Left cardiac atrium (tissue), 4 donors: Measurements from ENCODE around the gene DSC3. TPM values are rescaled to one million over a fixed set of nuclear protein-coding genes. Genes with fewer than 3 reads are reported as not detected.

Experiments
- ATAC-seq, 2 donors: fragments of 200-7000 bp; cut with Tn5 transposase; one replicate each; pipeline ENCODE4 v1.9.1; 2020; ENCODE audit warnings: mild to moderate bottlenecking in 2 of 2, moderate library complexity in 2 of 2
- DNase-seq: peaks from one replicate; pipeline ENCODE4 v3.0.0-alpha.2; 2020
- intact Hi-C, 2 donors: fragments of 100-400 bp; cut with DNase I; formaldehyde crosslinking; loops; one replicate each; pipeline versions ENCODE4 v1.14.1 to v1.15.1; 2022 to 2023
- long read RNA-seq: library from polyadenylated mRNA; unstranded; transcript quantifications from one replicate; pipeline ENCODE4 v2.0.0, GENCODE V29; 2021
- total RNA-seq, 2 donors: library from RNA; stranded (reverse); fragmentation: NEBNext Ultra II Directional; extraction: Animal tissue kit (Norgen Biotek cat#: 25700); gene quantifications; one replicate each; pipeline ENCODE4 v1.2.1, GENCODE V29; 2021
- donor health status: DM: no; HTN: yes; CAD: no.
- donor health status: DM: no; HTN: yes; CAD: no; lungs with severe emphysema.
- donor health status: DM: yes; HTN: yes; CAD: no.
- donor health status: Dilated cardiomyopathy.

DSC3 gene
- 1 to 10 TPM in 1 of 2 donors, under 1 TPM in 1; 0.86 to 1.0 TPM for total RNA-seq
- long read RNA-seq: 0 reads

DNA sequence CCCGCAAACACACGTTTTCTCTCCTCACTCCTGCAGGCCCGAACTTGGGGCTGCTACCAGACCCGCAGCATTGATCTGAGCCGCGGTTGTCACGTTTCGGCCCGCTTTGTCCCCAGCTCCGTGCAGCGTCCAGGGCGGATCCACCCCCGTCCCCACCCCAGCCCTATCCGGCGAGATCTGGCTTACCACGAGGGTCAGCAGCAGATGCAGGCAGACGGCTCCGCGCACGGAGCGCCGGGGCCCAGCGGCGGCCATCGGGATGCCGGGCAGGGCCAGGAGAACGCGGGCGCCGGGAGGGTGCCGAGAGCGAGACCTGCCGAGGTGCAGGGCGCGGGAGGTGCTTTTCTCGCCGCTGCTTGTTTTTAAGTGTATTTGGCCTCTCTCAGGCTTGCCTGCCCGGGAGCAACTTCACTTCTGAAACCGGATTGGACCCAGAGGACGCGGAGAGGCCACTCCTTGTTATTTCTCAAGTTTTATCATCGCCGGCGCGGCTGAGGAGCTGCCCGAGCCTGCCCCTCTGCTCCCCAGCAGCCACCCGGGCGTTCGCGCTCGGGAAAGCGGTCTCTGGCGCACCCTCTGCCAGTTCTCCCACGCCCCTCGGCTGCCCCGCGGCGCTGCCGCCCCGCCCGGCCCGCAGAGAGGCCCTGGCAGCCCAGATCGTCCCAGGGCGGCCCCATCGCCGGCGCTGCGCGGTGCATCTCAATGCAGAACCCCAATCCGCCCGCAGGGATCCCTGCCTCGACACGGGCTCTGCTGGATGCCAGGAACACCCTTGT lies at the start of gene DSC3:
TSS of gene DSC3 (minus strand) at position 337 of the 776 bp plus-strand sequence. CDS start at position 255, 82 bp downstream.
- intact Hi-C loops: no loop called here
- DNase-seq (peak; percentile 29), ATAC-seq (peak; percentile 67 to 83)

DNA sequence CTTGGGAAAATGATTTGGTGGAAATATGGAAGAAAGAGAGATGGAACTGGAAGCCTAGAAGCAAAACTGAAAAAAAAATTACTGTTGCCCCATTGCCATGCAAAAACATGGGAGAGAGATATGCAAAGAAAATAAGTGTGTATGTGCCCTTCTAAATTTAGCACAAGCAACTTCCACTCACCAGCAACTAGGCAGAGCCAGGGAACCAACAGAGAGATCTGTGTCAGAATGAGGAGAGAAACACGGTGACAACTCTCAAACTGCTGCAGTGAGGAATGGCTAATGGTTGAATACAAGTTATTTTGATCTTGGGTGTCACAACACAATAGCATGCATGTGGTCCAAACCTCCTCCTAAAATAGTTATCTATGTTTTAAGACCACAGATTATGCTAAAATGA lies 48.8 kb upstream of the DSC3 start:
- intact Hi-C loops: loop anchor here in 1 of 2 donors (10.0 kb wide), 1 partner anchor 163 kb away; no protein-coding TSS in a partner anchor
- ATAC-seq: peak; percentile 67 to 72

DNA sequence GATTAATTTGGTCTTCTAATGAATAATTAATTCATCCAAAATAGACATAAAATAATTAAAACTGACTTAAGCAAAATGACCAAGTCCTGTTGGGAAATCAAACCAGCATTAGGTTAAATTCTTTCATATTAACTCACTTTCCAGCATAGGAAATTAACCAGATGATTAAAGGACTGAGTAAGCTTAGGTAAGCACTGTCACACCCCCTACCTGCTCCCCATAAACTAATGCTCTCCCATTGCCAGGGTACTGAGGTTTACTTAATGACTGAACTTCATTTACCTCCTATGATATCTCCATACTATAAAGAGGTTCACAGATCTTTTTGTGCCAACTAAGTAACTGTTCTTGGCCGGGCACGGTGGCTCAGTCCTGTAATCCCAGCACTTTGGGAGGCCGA lies 46.0 kb upstream of the DSC3 start:
- ATAC-seq: no peak
- DNase-seq: no peak
- intact Hi-C loops: loop anchor here in 1 of 2 donors (10.0 kb wide), 1 partner anchor 46 kb away; no protein-coding TSS in a partner anchor

More for the DNA sequence above, 48.8 kb upstream of the DSC3 start:
- DNase-seq: no peak

DNA sequence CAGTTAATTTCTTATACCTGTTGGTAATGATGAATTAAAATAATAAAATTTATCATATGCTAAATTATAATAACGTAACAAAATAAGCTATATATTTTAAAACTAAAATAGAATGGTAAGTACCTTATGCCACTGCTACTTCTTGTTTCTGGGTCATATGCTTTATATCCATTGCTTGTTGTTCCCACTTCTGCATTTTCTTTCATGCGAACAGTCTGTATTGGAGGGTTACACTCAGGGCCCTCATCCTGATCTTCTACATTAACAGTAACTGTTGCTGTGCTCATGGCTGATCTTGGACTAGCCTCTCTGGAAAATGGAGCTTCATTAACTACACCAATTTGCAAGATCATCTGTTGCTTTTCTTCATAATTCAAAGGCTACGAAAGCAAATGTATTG lies 37.4 kb upstream of the DSC3 start:
- intact Hi-C loops: loop anchor here in 1 of 2 donors (10.0 kb wide), 1 partner anchor 55 kb away; no protein-coding TSS in a partner anchor
- DNase-seq (no peak), ATAC-seq (no peak)

DNA sequence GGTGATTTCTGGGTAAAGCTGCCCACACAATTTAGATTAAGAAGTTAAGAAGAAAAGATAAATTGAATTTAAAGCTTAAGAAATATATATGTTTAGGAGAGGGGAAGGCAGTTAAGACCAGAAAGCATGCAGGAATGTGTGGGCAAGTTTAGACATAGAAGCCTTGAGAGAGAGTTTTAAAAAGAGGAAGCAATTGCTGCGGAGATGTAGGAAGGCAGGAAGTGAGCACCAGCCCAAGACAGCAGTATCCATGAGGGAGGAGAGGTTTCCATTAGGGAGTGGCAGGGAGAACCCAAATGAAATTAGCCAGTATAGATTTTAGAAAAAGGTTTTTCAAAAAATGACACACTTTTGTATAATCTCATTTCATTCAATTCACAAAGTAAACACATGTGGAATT lies 35.3 kb upstream of the DSC3 start:
- ATAC-seq (no peak), DNase-seq (no peak)
- intact Hi-C loops: no loop called here

- DNase-seq: no peak
- ATAC-seq: no peak
- intact Hi-C loops: no loop called here
Measured at GRCh38 chr18:31072175-31072574, 29.6 kb upstream of the DSC3 start.

DNA sequence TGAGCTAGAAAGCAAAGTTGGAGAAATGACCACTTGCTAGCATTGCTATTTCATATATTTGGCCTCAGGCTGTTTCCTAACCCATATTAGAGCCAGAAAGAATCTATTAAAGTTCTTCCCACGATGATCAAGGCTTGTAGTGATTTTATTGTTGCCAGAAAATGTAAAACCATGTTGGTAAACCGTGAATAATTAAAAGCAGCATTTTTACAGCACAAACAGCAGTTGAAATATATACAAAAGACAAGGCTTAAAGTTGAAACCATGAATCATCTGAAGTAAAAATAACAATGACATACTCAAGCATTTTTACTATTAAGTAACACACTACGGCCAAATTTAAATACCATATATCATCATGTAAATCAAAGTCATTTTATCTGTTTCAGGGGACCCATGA lies 27.7 kb upstream of the DSC3 start:
- intact Hi-C loops: no loop called here
- DNase-seq: no peak
- no peak for ATAC-seq

- intact Hi-C loops: no loop called here
- no peak for DNase-seq
- ATAC-seq: no peak
Measured at GRCh38 chr18:31066266-31066665, 23.7 kb upstream of the DSC3 start.

DNA sequence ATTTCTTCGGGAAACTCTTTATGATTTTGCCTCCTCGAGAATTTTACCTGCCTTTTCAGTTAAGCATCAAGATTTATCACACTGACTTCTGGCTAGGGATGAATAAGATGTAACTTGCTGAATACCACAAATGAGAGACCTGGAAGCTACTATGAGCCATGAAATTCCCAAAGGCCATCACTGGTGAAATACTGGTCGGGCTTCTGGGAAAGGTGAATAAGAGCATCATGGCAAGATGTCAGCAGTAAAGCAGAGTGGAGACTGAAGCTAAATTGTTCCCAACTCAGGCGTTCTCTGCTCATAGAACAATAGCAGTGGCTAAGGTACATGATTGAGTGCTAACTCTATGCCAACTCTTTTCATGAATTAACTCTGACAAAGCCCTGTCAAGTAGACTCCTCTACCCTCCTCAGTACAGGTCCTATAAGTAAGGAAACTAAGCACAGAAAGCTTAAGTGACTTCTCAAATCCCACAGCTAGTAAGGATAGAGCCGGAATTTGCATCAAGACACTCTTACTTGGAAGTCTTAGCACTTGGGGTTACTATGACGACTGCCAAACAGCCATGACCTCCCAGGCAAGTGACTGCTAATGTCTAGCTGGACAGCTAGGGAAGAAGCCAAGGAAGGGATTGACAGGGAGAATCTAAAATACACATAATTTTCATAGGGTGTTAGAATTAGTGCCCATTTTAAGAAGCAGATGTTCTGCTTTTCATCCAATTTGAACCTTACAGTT lies 22.7 kb upstream of the DSC3 start:
- DNase-seq: no peak
- intact Hi-C loops: no loop called here
- ATAC-seq: no peak

- no peak for DNase-seq
- intact Hi-C loops: no loop called here
- ATAC-seq: no peak
Measured at GRCh38 chr18:31064130-31064529, 21.6 kb upstream of the DSC3 start.

DNA sequence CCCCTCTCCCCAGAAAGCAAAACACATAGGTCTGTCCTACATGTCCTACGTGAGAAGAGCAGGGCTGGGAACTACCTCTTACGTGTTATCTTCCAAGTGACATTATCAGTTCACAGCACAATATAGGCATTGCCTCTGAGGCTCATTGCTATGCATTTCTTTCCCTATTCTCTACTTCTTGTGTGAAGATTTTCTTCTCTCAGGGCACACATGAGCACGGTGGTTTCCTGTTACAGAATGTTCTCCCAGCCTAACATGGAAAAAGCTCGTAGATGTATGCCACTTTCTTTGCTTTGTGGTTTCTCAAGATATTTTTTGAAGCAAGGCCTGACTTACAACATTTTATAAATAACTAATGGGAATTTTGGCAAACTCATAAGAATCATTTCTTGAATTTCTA lies 19.4 kb upstream of the DSC3 start:
- no peak for DNase-seq
- intact Hi-C loops: no loop called here
- ATAC-seq: no peak

- ATAC-seq: no peak
Measured at GRCh38 chr18:31058897-31059296, 16.4 kb upstream of the DSC3 start.

GRCh38 chr18:31057917-31058316 lies 15.4 kb upstream of the DSC3 start:
- ATAC-seq (no peak), DNase-seq (no peak)
- intact Hi-C loops: no loop called here

More at GRCh38 chr18:31058897-31059296, 16.4 kb upstream of the DSC3 start:
- intact Hi-C loops: no loop called here
- no peak for DNase-seq

DNA sequence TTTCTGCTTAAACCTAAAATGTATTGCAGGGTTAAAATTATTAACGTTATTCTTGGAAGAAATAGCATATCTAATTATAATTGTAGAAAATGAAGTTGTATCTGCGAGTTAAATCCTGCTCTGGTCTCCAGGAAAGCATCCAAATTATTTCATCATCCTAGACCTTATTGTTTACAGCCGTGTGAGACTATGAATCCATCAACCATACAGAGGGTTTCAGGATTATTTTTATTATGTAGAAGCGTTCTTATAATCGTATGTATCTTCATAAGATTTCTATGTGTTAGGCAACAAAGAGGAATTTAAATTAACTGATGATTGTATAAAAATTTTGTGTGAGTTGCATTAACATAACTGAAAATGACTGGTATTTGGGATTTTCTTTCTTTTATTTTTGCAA lies 14.5 kb upstream of the DSC3 start:
- ATAC-seq: no peak
- intact Hi-C loops: no loop called here
- no peak for DNase-seq

GRCh38 chr18:31056296-31056695 lies 13.8 kb upstream of the DSC3 start:
- no peak for ATAC-seq
- no peak for DNase-seq
- intact Hi-C loops: no loop called here

DNA sequence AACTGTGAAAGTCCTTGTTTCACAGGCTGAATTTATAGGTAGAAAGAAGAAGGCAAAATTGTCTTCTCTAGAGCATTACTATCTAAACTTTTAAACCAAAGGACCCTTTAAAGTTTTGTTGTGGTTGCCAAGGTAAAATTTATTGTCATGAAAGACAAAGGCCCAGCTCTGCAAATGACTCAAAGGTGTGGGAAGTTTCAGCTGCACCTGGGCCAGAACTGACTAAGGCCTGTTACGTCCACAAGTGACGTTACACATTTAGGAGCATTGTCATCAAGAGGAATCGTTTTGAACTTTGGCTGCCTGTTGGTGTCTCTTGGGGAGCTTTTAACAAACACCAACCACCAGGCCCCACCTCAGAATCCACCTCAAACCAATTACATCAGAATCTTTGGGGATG lies 8.1 kb upstream of the DSC3 start:
- no peak for ATAC-seq
- intact Hi-C loops: no loop called here
- DNase-seq: no peak

- intact Hi-C loops: no loop called here
- ATAC-seq (no peak), DNase-seq (no peak)
Measured at GRCh38 chr18:31049189-31049588, 6.6 kb upstream of the DSC3 start.

GRCh38 chr18:31048216-31048615 lies 5.7 kb upstream of the DSC3 start:
- intact Hi-C loops: no loop called here
- ATAC-seq (no peak), DNase-seq (no peak)

- intact Hi-C loops: no loop called here
- ATAC-seq (no peak), DNase-seq (no peak)
Measured at GRCh38 chr18:31046916-31047315, 4.4 kb upstream of the DSC3 start.

- intact Hi-C loops: no loop called here
- DNase-seq (no peak), ATAC-seq (no peak)
Measured at GRCh38 chr18:31045599-31045998, 3.1 kb upstream of the DSC3 start.
